WTC11 (cell line): ENCODE measurements around the gene MRPS34. TPM values are rescaled to one million over a fixed set of nuclear protein-coding genes. Genes with fewer than 3 reads are reported as not detected.

Source experiments
- ATAC-seq: fragments of 200-7000 bp; cut with Tn5 transposase; 2 replicates; pipeline ENCODE4 v1.10.0; 2021; ENCODE audit warnings: mild to moderate bottlenecking, moderate library complexity
- CTCF ChIA-PET: fragments of 300-600 bp; sonication (Branson Sonifier 250); formaldehyde crosslinking; loops from one replicate; lab custom pipeline; 2021; ENCODE audit warnings: antibody characterized with exemption; lab: Charles Lee
- POLR2A ChIA-PET: fragments of 350-600 bp; sonication (Branson Sonifier 250); formaldehyde crosslinking; loops from one replicate; lab custom pipeline; 2021; ENCODE audit warnings: antibody characterized with exemption; lab: Charles Lee
- DNase-seq: peaks from one replicate; pipeline ENCODE4 v3.0.0; 2021; ENCODE audit warnings: low spot score
- H3K27ac Mint-ChIP-seq: 2 replicates; pipeline ENCODE4 v1.8.0; 2021; ENCODE audit warnings: mixed read lengths
- H3K27me3 Mint-ChIP-seq: 2 replicates; pipeline ENCODE4 v1.8.0; 2021; ENCODE audit warnings: low read depth, mild to moderate bottlenecking, moderate library complexity, mixed read lengths
- H3K36me3 Mint-ChIP-seq: 2 replicates; pipeline ENCODE4 v1.8.0; 2021; ENCODE audit warnings: mixed read lengths
- H3K4me1 Mint-ChIP-seq: 2 replicates; pipeline ENCODE4 v1.8.0; 2022; ENCODE audit warnings: mixed read lengths
- H3K4me3 Mint-ChIP-seq: 2 replicates; pipeline ENCODE4 v1.8.0; 2021; ENCODE audit warnings: mild to moderate bottlenecking, moderate library complexity, mixed read lengths
- H3K9me3 Mint-ChIP-seq: 2 replicates; pipeline ENCODE4 v1.8.0; 2021; ENCODE audit warnings: mixed read lengths
- CREB1 ChIP-seq: sonication (generic); formaldehyde crosslinking; IDR thresholded peaks from 2 replicates; pipeline ENCODE4 v1.8.0; 2023; ENCODE audit warnings: mild to moderate bottlenecking, missing genetic modification reagents
- ELF4 ChIP-seq: sonication (generic); formaldehyde crosslinking; IDR thresholded peaks from 2 replicates; pipeline ENCODE4 v1.8.1; 2022; ENCODE audit warnings: low read depth, mild to moderate bottlenecking, moderate library complexity, missing genetic modification reagents
- EMX1 ChIP-seq: fragments of 250-450 bp; sonication (Bioruptor Pico); IDR thresholded peaks from 2 replicates; pipeline ENCODE4 v1.8.0; 2021; ENCODE audit warnings: mild to moderate bottlenecking
- ESRRA ChIP-seq: sonication (generic); formaldehyde crosslinking; IDR thresholded peaks from 2 replicates; pipeline ENCODE4 v1.8.1; 2022; ENCODE audit warnings: mild to moderate bottlenecking, missing genetic modification reagents, borderline replicate concordance
- FOXP1 ChIP-seq: sonication (generic); formaldehyde crosslinking; IDR thresholded peaks from 2 replicates; pipeline ENCODE4 v1.8.0; 2022; ENCODE audit warnings: missing genetic modification reagents, mild to moderate bottlenecking, moderate library complexity, borderline replicate concordance
- IRF2 ChIP-seq: sonication (generic); formaldehyde crosslinking; IDR thresholded peaks from 2 replicates; pipeline ENCODE4 v1.8.0; 2022; ENCODE audit warnings: low read depth, missing genetic modification reagents, borderline replicate concordance
- MYBL2 ChIP-seq: sonication (generic); formaldehyde crosslinking; IDR thresholded peaks from 2 replicates; pipeline ENCODE4 v1.8.1; 2023; ENCODE audit warnings: mild to moderate bottlenecking, moderate library complexity, missing genetic modification reagents
- NFE2L1 ChIP-seq: sonication (generic); formaldehyde crosslinking; IDR thresholded peaks from 2 replicates; pipeline ENCODE4 v1.8.1; 2023; ENCODE audit warnings: missing genetic modification reagents
- OVOL2 ChIP-seq: fragments of 250-450 bp; sonication (Bioruptor Pico); IDR thresholded peaks from 2 replicates; pipeline ENCODE4 v1.9.0; 2021; ENCODE audit warnings: mild to moderate bottlenecking, borderline replicate concordance
- SOX15 ChIP-seq: fragments of 250-450 bp; sonication (Bioruptor Pico); IDR thresholded peaks from 2 replicates; pipeline ENCODE4 v1.9.0; 2021; ENCODE audit warnings: mild to moderate bottlenecking
- TCF7 ChIP-seq: sonication (generic); formaldehyde crosslinking; IDR thresholded peaks from 2 replicates; pipeline ENCODE4 v1.8.0; 2022; ENCODE audit warnings: mild to moderate bottlenecking, low read depth, missing genetic modification reagents, moderate library complexity
- TP53 ChIP-seq: sonication (generic); formaldehyde crosslinking; IDR thresholded peaks from 2 replicates; pipeline ENCODE4 v1.8.1; 2023; ENCODE audit warnings: mild to moderate bottlenecking, missing genetic modification reagents
- ZNF219 ChIP-seq: sonication (generic); formaldehyde crosslinking; IDR thresholded peaks from 2 replicates; pipeline ENCODE4 v1.8.0; 2023; ENCODE audit warnings: missing genetic modification reagents, mild to moderate bottlenecking, borderline replicate concordance
- ZNF263 ChIP-seq: sonication (generic); formaldehyde crosslinking; IDR thresholded peaks from 2 replicates; pipeline ENCODE4 v1.8.1; 2022; ENCODE audit warnings: low read depth, mild to moderate bottlenecking, moderate library complexity, missing genetic modification reagents
- ZNF396 ChIP-seq: fragments of 250-450 bp; sonication (Bioruptor Pico); IDR thresholded peaks from 2 replicates; pipeline ENCODE4 v1.8.0; 2021; ENCODE audit warnings: mild to moderate bottlenecking, moderate library complexity, borderline replicate concordance
- total RNA-seq: library from RNA; stranded (reverse); gene quantifications from 3 replicates; pipeline ENCODE4 v1.2.3, GENCODE V29; 2021
- TF ChIP-seq, protein P1 (sequence below): sonication (generic); formaldehyde crosslinking; IDR thresholded peaks from 2 replicates; pipeline ENCODE4 v1.8.1; 2023; ENCODE audit warnings: mild to moderate bottlenecking, missing genetic modification reagents
- TF ChIP-seq, protein P2 (sequence below): sonication (generic); formaldehyde crosslinking; conservative IDR thresholded peaks from 2 replicates; pipeline ENCODE4 v1.8.1; 2022; ENCODE audit warnings: mild to moderate bottlenecking, missing genetic modification reagents
- TF ChIP-seq, protein P3 (sequence below): fragments of 250-450 bp; sonication (Bioruptor Pico); IDR thresholded peaks from 2 replicates; pipeline ENCODE4 v1.9.0; 2021; ENCODE audit warnings: moderate library complexity, mild to moderate bottlenecking, inconsistent platforms, borderline replicate concordance
- TF ChIP-seq, protein P4 (sequence below): sonication (generic); formaldehyde crosslinking; IDR thresholded peaks from 2 replicates; pipeline ENCODE4 v1.8.0; 2022; ENCODE audit warnings: mild to moderate bottlenecking, missing genetic modification reagents
- TF ChIP-seq, protein P5 (sequence below): sonication (generic); formaldehyde crosslinking; IDR thresholded peaks from 2 replicates; pipeline ENCODE4 v1.8.1; 2023; ENCODE audit warnings: mild to moderate bottlenecking, missing genetic modification reagents, borderline replicate concordance
- TF ChIP-seq, protein P6 (sequence below): fragments of 250-450 bp; sonication (Bioruptor Pico); IDR thresholded peaks from 2 replicates; pipeline ENCODE4 v1.9.0; 2021; ENCODE audit warnings: mild to moderate bottlenecking
- TF ChIP-seq, protein P7 (sequence below): sonication (generic); formaldehyde crosslinking; IDR thresholded peaks from 2 replicates; pipeline ENCODE4 v1.8.0; 2023; ENCODE audit warnings: missing genetic modification reagents

Gene MRPS34
- total RNA-seq, 1 experiment from 2014 or later: 258 TPM

DNA sequence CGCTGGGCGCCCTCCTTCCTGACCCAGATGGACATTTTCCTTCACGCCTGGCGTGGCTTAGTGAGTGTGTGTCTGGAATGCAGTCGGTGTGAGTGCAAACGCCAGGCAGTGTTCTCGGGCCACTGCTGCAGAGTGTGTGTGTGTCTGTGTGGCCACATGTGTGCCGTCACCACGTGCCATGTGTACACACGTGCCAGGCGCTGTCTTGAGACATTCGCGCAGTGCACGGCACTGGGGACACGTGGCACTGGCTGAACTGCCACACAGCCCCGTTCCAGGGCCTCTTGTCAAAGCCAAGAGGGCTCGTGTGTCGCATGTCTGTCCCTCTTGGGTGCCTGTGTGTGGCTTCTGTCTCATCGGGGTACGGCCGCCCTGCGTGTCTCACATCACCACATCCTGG lies 38.1 kb downstream of the MRPS34 start:
- no peak overlapping the region for H3K4me3 Mint-ChIP-seq
- CTCF ChIA-PET: no interaction called here
- H3K27ac Mint-ChIP-seq: no peak overlapping the region

DNA sequence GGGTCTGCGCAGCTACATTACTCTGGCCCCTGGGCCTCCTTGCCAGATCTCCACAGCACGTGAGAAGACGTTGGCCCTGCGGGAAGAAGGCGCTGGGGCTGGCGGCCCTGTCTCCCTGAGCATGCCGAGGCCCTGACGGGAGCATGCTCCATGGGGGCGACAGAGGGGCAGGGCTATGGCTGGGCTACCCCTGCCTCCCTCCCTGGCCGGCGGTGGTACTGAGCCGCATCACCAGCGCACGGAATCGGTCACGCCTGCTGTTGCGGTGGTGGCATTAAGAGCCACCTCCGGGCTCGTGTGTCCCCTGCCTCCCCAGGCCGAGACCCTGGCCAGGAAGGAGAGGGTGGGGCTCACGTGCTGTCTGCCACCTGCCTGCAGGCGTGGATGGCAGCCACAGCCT lies 38.8 kb downstream of the MRPS34 start:
- no peak for ATAC-seq
- CTCF ChIA-PET: no interaction called here
- Mint-ChIP-seq H3K4me1 (no peaks in the 10 kb centered on the region), H3K36me3 (peaks cover 4% of the 10 kb centered on the region), H3K27ac (no peak overlapping the region), H3K4me3 (no peak overlapping the region), H3K9me3 (no peaks in the 10 kb centered on the region), H3K27me3 (no peaks in the 10 kb centered on the region; the same call in 1 of the 2 replicates)
- no peak for TF ChIP-seq FOXP1 (CRISPR knock-in tag)
- TF ChIP-seq NFE2L1 (CRISPR knock-in tag): no peak
- TF ChIP-seq, protein P1, sequence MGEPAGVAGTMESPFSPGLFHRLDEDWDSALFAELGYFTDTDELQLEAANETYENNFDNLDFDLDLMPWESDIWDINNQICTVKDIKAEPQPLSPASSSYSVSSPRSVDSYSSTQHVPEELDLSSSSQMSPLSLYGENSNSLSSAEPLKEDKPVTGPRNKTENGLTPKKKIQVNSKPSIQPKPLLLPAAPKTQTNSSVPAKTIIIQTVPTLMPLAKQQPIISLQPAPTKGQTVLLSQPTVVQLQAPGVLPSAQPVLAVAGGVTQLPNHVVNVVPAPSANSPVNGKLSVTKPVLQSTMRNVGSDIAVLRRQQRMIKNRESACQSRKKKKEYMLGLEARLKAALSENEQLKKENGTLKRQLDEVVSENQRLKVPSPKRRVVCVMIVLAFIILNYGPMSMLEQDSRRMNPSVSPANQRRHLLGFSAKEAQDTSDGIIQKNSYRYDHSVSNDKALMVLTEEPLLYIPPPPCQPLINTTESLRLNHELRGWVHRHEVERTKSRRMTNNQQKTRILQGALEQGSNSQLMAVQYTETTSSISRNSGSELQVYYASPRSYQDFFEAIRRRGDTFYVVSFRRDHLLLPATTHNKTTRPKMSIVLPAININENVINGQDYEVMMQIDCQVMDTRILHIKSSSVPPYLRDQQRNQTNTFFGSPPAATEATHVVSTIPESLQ (CRISPR knock-in tag): no peak
- TF ChIP-seq OVOL2 (CRISPR knock-in tag): no peak
- TF ChIP-seq TP53 (CRISPR knock-in tag): no peak
- TF ChIP-seq, protein P2, sequence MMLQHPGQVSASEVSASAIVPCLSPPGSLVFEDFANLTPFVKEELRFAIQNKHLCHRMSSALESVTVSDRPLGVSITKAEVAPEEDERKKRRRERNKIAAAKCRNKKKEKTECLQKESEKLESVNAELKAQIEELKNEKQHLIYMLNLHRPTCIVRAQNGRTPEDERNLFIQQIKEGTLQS (CRISPR knock-in tag): no peak
- TF ChIP-seq ELF4 (CRISPR knock-in tag): no peak
- TF ChIP-seq EMX1 (CRISPR knock-in tag): no peak
- POLR2A ChIA-PET: no interaction called here
- no peak for DNase-seq

More for the DNA sequence above, 38.1 kb downstream of the MRPS34 start:
- Mint-ChIP-seq H3K4me1 (no peaks in the 10 kb centered on the region), H3K9me3 (no peaks in the 10 kb centered on the region), H3K36me3 (peaks cover 4% of the 10 kb centered on the region), H3K27me3 (no peaks in the 10 kb centered on the region; the same call in 1 of the 2 replicates)
- DNase-seq (no peak), ATAC-seq (no peak)
- TF ChIP-seq ZNF219 (CRISPR knock-in tag) (no peak), FOXP1 (CRISPR knock-in tag) (no peak), ZNF396 (CRISPR knock-in tag) (no peak), IRF2 (no peak), MYBL2 (CRISPR knock-in tag) (no peak), OVOL2 (CRISPR knock-in tag) (no peak), EMX1 (CRISPR knock-in tag) (no peak), SOX15 (CRISPR knock-in tag) (no peak), ZNF263 (CRISPR knock-in tag) (no peak), CREB1 (CRISPR knock-in tag) (no peak), TCF7 (CRISPR knock-in tag) (no peak), ESRRA (CRISPR knock-in tag) (no peak)
- TF ChIP-seq, protein P3, sequence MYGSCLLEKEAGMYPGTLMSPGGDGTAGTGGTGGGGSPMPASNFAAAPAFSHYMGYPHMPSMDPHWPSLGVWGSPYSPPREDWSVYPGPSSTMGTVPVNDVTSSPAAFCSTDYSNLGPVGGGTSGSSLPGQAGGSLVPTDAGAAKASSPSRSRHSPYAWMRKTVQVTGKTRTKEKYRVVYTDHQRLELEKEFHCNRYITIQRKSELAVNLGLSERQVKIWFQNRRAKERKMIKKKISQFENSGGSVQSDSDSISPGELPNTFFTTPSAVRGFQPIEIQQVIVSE (CRISPR knock-in tag): no peak
- TF ChIP-seq, protein P4, sequence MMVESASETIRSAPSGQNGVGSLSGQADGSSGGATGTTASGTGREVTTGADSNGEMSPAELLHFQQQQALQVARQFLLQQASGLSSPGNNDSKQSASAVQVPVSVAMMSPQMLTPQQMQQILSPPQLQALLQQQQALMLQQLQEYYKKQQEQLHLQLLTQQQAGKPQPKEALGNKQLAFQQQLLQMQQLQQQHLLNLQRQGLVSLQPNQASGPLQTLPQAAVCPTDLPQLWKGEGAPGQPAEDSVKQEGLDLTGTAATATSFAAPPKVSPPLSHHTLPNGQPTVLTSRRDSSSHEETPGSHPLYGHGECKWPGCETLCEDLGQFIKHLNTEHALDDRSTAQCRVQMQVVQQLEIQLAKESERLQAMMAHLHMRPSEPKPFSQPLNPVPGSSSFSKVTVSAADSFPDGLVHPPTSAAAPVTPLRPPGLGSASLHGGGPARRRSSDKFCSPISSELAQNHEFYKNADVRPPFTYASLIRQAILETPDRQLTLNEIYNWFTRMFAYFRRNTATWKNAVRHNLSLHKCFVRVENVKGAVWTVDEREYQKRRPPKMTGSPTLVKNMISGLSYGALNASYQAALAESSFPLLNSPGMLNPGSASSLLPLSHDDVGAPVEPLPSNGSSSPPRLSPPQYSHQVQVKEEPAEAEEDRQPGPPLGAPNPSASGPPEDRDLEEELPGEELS (CRISPR knock-in tag): no peak
- TF ChIP-seq, protein P5, sequence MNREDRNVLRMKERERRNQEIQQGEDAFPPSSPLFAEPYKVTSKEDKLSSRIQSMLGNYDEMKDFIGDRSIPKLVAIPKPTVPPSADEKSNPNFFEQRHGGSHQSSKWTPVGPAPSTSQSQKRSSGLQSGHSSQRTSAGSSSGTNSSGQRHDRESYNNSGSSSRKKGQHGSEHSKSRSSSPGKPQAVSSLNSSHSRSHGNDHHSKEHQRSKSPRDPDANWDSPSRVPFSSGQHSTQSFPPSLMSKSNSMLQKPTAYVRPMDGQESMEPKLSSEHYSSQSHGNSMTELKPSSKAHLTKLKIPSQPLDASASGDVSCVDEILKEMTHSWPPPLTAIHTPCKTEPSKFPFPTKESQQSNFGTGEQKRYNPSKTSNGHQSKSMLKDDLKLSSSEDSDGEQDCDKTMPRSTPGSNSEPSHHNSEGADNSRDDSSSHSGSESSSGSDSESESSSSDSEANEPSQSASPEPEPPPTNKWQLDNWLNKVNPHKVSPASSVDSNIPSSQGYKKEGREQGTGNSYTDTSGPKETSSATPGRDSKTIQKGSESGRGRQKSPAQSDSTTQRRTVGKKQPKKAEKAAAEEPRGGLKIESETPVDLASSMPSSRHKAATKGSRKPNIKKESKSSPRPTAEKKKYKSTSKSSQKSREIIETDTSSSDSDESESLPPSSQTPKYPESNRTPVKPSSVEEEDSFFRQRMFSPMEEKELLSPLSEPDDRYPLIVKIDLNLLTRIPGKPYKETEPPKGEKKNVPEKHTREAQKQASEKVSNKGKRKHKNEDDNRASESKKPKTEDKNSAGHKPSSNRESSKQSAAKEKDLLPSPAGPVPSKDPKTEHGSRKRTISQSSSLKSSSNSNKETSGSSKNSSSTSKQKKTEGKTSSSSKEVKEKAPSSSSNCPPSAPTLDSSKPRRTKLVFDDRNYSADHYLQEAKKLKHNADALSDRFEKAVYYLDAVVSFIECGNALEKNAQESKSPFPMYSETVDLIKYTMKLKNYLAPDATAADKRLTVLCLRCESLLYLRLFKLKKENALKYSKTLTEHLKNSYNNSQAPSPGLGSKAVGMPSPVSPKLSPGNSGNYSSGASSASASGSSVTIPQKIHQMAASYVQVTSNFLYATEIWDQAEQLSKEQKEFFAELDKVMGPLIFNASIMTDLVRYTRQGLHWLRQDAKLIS (CRISPR knock-in tag): no peak
- TF ChIP-seq, protein P6, sequence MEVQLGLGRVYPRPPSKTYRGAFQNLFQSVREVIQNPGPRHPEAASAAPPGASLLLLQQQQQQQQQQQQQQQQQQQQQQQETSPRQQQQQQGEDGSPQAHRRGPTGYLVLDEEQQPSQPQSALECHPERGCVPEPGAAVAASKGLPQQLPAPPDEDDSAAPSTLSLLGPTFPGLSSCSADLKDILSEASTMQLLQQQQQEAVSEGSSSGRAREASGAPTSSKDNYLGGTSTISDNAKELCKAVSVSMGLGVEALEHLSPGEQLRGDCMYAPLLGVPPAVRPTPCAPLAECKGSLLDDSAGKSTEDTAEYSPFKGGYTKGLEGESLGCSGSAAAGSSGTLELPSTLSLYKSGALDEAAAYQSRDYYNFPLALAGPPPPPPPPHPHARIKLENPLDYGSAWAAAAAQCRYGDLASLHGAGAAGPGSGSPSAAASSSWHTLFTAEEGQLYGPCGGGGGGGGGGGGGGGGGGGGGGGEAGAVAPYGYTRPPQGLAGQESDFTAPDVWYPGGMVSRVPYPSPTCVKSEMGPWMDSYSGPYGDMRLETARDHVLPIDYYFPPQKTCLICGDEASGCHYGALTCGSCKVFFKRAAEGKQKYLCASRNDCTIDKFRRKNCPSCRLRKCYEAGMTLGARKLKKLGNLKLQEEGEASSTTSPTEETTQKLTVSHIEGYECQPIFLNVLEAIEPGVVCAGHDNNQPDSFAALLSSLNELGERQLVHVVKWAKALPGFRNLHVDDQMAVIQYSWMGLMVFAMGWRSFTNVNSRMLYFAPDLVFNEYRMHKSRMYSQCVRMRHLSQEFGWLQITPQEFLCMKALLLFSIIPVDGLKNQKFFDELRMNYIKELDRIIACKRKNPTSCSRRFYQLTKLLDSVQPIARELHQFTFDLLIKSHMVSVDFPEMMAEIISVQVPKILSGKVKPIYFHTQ (CRISPR knock-in tag): no peak
- TF ChIP-seq, protein P7, sequence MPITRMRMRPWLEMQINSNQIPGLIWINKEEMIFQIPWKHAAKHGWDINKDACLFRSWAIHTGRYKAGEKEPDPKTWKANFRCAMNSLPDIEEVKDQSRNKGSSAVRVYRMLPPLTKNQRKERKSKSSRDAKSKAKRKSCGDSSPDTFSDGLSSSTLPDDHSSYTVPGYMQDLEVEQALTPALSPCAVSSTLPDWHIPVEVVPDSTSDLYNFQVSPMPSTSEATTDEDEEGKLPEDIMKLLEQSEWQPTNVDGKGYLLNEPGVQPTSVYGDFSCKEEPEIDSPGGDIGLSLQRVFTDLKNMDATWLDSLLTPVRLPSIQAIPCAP (CRISPR knock-in tag): no peak
- POLR2A ChIA-PET: no interaction called here
